ENCODE measurements around the gene MGAT5B. TPM values are rescaled to one million over a fixed set of nuclear protein-coding genes. Genes with fewer than 3 reads are reported as not detected.

Gene MGAT5B
- total and polyA plus RNA-seq, 9 of the 15 experiments (the other 6 are each of a cell fraction or from before 2014, with no cell fraction given), result 0.09 to 0.43 (median 0.18) TPM; not detected in 4

DNA sequence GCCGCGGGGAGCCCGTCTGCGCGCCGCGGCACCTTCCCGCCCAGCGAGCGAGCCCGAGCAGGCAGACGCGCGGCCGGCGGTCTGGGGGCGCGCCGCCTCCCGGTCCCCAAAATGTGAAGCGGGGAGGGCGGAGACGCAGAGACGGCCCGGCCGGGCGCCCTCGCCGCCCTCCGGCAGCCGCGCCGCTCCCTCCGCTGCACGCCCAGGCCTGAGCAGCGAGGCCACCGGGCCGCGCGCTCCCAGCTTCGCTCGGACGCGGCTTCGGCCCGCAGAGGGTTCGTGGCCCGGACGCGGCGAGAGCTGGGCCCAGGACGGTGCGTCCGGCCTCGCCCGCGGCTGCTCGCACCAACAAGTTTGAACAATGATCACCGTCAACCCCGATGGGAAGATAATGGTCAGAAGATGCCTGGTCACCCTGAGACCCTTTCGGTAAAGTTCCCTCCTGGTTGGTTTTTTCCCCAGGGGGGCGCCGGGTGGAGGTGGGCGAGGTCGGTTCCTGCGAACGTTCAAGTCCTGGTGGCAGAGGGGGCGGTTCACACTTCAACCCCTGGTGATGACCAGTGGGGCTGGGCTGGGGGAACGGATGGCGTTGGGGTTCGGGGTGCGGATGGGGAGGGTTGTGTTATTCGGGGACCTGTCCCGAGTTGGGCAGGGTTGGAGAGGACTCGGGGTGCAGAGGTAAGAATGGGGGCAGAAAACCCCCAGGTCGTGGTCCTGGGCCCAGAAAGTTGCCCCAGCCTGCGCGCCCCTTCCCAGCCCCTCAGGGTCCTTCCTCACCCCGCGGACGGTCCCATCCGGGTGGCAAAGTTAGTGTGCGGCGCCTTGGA, 678 bp downstream of the MGAT5B start:
- POLR2A ChIA-PET, result interaction anchor here (0.5 to 0.6 kb wide), 2 partner anchors 43 to 57 kb away, joined by 3 to 5 read pairs; no protein-coding TSS in a partner anchor
- H3K79me2 ChIP-seq (ENCODE audit: control insufficient read depth, insufficient read depth, low read length), result no peaks in the 10 kb centered on the region
- BruUV-seq (replicated peaks), result no TSS peak
- H2AFZ ChIP-seq (ENCODE audit: low read depth, low read length), result 0 out of 2 replicates have a peak overlapping the region, but pooled peaks have one; percentile 32
- no peak overlapping the region for H3K27ac ChIP-seq (ENCODE audit: extremely low read depth, low read depth, low read length)
- H3K4me2 ChIP-seq (ENCODE audit: insufficient read depth, low read length), result no peak overlapping the region
- DNase-seq (ENCODE audit: extremely low read depth in 1 of 4, low spot score in 3 of 4) (peak in 2 of 4 experiments; percentile 72), FAIRE-seq (no peak), ATAC-seq (no peak)
- whole genome bisulfite sequencing (ENCODE audit: insufficient coverage, low coverage, missing lambda C conversion rate), result 3% methylated on average over 36 of the region's 84 CpGs
- no peaks in the 10 kb centered on the region for H3K9me1 ChIP-seq (ENCODE audit: control insufficient read depth, insufficient read depth, low read length)
- H3K9me3 ChIP-seq (replicated peaks; ENCODE audit: control insufficient read depth, insufficient read depth, low read depth, low read length), result no peaks in the 10 kb centered on the region
- in situ Hi-C loops (cut with MboI) (no loop called here), intact Hi-C loops (cut with micrococcal nuclease) (loop anchor here (5.0 to 10.0 kb wide), 3 partner anchors 76 to 198 kb away; no protein-coding TSS in a partner anchor)
- H3K36me3 ChIP-seq (ENCODE audit: control insufficient read depth, insufficient read depth, low read length), result no peaks in the 10 kb centered on the region
- peak overlapping the region; percentile 23 for H3K4me3 ChIP-seq
- peaks cover 0 to 19% of the 10 kb centered on the region in 2 experiments; a peak in 2 of 5 replicates for H3K27me3 ChIP-seq (ENCODE audit: control insufficient read depth in 2 of 2, insufficient read depth in 2 of 2, low read length in 2 of 2)
- no peaks in the 10 kb centered on the region; the same call in 1 of the 2 replicates for H4K20me1 ChIP-seq (replicated peaks; ENCODE audit: control insufficient read depth, insufficient read depth, low read length)
- CTCF ChIA-PET (ENCODE audit: low intra/inter-chr PET ratio), result interaction anchor here (0.8 to 2.1 kb wide), 3 partner anchors 187 to 627 kb away, joined by 3 to 10 read pairs (median 8); no protein-coding TSS in a partner anchor
- H3K4me1 ChIP-seq (replicated peaks in 1 of 2; ENCODE audit: control insufficient read depth in 2 of 2, insufficient read depth in 2 of 2, low read length in 2 of 2), result peaks cover 6 to 42% of the 10 kb centered on the region in 2 experiments; a peak in 3 of 5 replicates
- H3K9ac ChIP-seq (ENCODE audit: insufficient read depth in 1 of 2, low read depth in 2 of 2, low read length in 2 of 2), result peak overlapping the region in 1 of 2 experiments; percentile 83; a peak in 2 of 4 replicates
- TF ChIP-seq, protein P1, sequence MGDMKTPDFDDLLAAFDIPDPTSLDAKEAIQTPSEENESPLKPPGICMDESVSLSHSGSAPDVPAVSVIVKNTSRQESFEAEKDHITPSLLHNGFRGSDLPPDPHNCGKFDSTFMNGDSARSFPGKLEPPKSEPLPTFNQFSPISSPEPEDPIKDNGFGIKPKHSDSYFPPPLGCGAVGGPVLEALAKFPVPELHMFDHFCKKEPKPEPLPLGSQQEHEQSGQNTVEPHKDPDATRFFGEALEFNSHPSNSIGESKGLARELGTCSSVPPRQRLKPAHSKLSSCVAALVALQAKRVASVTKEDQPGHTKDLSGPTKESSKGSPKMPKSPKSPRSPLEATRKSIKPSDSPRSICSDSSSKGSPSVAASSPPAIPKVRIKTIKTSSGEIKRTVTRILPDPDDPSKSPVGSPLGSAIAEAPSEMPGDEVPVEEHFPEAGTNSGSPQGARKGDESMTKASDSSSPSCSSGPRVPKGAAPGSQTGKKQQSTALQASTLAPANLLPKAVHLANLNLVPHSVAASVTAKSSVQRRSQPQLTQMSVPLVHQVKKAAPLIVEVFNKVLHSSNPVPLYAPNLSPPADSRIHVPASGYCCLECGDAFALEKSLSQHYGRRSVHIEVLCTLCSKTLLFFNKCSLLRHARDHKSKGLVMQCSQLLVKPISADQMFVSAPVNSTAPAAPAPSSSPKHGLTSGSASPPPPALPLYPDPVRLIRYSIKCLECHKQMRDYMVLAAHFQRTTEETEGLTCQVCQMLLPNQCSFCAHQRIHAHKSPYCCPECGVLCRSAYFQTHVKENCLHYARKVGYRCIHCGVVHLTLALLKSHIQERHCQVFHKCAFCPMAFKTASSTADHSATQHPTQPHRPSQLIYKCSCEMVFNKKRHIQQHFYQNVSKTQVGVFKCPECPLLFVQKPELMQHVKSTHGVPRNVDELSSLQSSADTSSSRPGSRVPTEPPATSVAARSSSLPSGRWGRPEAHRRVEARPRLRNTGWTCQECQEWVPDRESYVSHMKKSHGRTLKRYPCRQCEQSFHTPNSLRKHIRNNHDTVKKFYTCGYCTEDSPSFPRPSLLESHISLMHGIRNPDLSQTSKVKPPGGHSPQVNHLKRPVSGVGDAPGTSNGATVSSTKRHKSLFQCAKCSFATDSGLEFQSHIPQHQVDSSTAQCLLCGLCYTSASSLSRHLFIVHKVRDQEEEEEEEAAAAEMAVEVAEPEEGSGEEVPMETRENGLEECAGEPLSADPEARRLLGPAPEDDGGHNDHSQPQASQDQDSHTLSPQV (IDR thresholded peaks at IDR 0.05), result no peak
- no peak for TF ChIP-seq E2F3 (CRISPR knock-in tag; IDR thresholded peaks at IDR 0.05)
- TF ChIP-seq ZNF121 (CRISPR knock-in tag; conservative IDR thresholded peaks at IDR 0.05), result no peak
- TF ChIP-seq, protein P2, sequence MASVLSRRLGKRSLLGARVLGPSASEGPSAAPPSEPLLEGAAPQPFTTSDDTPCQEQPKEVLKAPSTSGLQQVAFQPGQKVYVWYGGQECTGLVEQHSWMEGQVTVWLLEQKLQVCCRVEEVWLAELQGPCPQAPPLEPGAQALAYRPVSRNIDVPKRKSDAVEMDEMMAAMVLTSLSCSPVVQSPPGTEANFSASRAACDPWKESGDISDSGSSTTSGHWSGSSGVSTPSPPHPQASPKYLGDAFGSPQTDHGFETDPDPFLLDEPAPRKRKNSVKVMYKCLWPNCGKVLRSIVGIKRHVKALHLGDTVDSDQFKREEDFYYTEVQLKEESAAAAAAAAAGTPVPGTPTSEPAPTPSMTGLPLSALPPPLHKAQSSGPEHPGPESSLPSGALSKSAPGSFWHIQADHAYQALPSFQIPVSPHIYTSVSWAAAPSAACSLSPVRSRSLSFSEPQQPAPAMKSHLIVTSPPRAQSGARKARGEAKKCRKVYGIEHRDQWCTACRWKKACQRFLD (CRISPR knock-in tag; IDR thresholded peaks at IDR 0.05), result no peak
- TF ChIP-seq GATAD2B (IDR thresholded peaks at IDR 0.05; ENCODE audit: borderline replicate concordance), result 0 out of 2 replicates have a peak, but pooled peaks have one; percentile 4
- no peak for TF ChIP-seq SMARCA5 (IDR thresholded peaks at IDR 0.05)
- TF ChIP-seq EP300 (IDR thresholded peaks at IDR 0.05; ENCODE audit: low read length), result no peak
- TF ChIP-seq, protein P3, sequence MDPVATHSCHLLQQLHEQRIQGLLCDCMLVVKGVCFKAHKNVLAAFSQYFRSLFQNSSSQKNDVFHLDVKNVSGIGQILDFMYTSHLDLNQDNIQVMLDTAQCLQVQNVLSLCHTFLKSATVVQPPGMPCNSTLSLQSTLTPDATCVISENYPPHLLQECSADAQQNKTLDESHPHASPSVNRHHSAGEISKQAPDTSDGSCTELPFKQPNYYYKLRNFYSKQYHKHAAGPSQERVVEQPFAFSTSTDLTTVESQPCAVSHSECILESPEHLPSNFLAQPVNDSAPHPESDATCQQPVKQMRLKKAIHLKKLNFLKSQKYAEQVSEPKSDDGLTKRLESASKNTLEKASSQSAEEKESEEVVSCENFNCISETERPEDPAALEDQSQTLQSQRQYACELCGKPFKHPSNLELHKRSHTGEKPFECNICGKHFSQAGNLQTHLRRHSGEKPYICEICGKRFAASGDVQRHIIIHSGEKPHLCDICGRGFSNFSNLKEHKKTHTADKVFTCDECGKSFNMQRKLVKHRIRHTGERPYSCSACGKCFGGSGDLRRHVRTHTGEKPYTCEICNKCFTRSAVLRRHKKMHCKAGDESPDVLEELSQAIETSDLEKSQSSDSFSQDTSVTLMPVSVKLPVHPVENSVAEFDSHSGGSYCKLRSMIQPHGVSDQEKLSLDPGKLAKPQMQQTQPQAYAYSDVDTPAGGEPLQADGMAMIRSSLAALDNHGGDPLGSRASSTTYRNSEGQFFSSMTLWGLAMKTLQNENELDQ (CRISPR knock-in tag; IDR thresholded peaks at IDR 0.05; ENCODE audit: borderline replicate concordance), result no peak
- no peak for TF ChIP-seq HLTF (IDR thresholded peaks at IDR 0.05)
- no peak for TF ChIP-seq MXI1 (IDR thresholded peaks at IDR 0.05; ENCODE audit: low read depth, low read length)
- no peak for TF ChIP-seq ZNF143 (CRISPR knock-in tag; IDR thresholded peaks at IDR 0.05)
- TF ChIP-seq, protein P4, sequence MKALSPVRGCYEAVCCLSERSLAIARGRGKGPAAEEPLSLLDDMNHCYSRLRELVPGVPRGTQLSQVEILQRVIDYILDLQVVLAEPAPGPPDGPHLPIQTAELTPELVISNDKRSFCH (CRISPR knock-in tag; IDR thresholded peaks at IDR 0.05), result no peak
- TF ChIP-seq, protein P4 (tag; IDR thresholded peaks at IDR 0.05), result no peak
